Liver (tissue), 9 donors: ENCODE measurements around the gene CEACAM16. TPM values are rescaled to one million over a fixed set of nuclear protein-coding genes. Genes with fewer than 3 reads are reported as not detected.

Experiments
- DNase-seq: peaks from one replicate; pipeline ENCODE4 v3.0.0-alpha.2; 2017; ENCODE audit warnings: low spot score
- H3K27ac ChIP-seq, 2 donors: one replicate each; pipeline ENCODE4 v1.7.0; 2013; ENCODE audit warnings: inconsistent platforms in 2 of 2, low read length in 2 of 2, control low read depth in 1 of 2, low read depth in 1 of 2, mild to moderate bottlenecking in 1 of 2
- H3K27me3 ChIP-seq, 4 donors: one replicate each; pipeline versions ENCODE4 v1.6.1 to v1.7.0; 2013; ENCODE audit warnings: low read length in 3 of 4, inconsistent platforms in 1 of 4, mild to moderate bottlenecking in 1 of 4, moderate library complexity in 1 of 4; ENCODE audit not compliant: control insufficient read depth in 4 of 4, insufficient read depth in 4 of 4
- H3K36me3 ChIP-seq, 4 donors: one replicate each; pipeline versions ENCODE4 v1.6.1 to v1.7.0; 2013; ENCODE audit warnings: low read length in 3 of 4, mild to moderate bottlenecking in 3 of 4, low read depth in 1 of 4, moderate library complexity in 1 of 4; ENCODE audit not compliant: control insufficient read depth in 4 of 4, insufficient read depth in 3 of 4
- H3K4me1 ChIP-seq, 4 donors: one replicate each; pipeline versions ENCODE4 v1.6.1 to v1.7.0; 2013; ENCODE audit warnings: low read length in 3 of 4, mild to moderate bottlenecking in 3 of 4, moderate library complexity in 1 of 4; ENCODE audit not compliant: control insufficient read depth in 4 of 4, insufficient read depth in 4 of 4
- H3K4me3 ChIP-seq, 3 donors: one replicate each; pipeline versions ENCODE4 v1.6.1 to v1.7.0; 2013; ENCODE audit warnings: low read length in 3 of 3, control low read depth in 1 of 3, low read depth in 1 of 3, mild to moderate bottlenecking in 1 of 3
- H3K9ac ChIP-seq, 2 donors: one replicate each; pipeline ENCODE4 v1.7.0; 2013; ENCODE audit warnings: low read length in 2 of 2, mild to moderate bottlenecking in 2 of 2, moderate library complexity in 2 of 2, control low read depth in 1 of 2, low read depth in 1 of 2
- H3K9me3 ChIP-seq, 4 donors: one replicate each; pipeline versions ENCODE4 v1.6.1 to v1.7.0; 2013; ENCODE audit warnings: low read length in 3 of 4; ENCODE audit not compliant: control insufficient read depth in 4 of 4
- EGR1 ChIP-seq, 2 donors: IDR thresholded peaks; 2 replicates each; pipeline ENCODE4 v1.6.1; 2016 to 2018; ENCODE audit warnings: antibody characterized with exemption in 2 of 2, low read depth in 2 of 2
- FOXA1 ChIP-seq: IDR thresholded peaks from 2 replicates; pipeline ENCODE4 v1.6.1; 2016; ENCODE audit warnings: antibody characterized with exemption
- FOXA2 ChIP-seq: IDR thresholded peaks from 2 replicates; pipeline ENCODE4 v1.6.1; 2016; ENCODE audit warnings: antibody characterized with exemption
- GABPA ChIP-seq, 2 donors: IDR thresholded peaks in 1 of 2; conservative IDR thresholded peaks in 1 of 2; 2 replicates each; pipeline ENCODE4 v1.6.1; 2016; ENCODE audit warnings: antibody characterized with exemption in 2 of 2, mild to moderate bottlenecking in 1 of 2, moderate library complexity in 1 of 2
- HNF4A ChIP-seq, 2 donors: conservative IDR thresholded peaks; 2 replicates each; pipeline ENCODE4 v1.6.1; 2016; ENCODE audit warnings: antibody characterized with exemption in 2 of 2, mild to moderate bottlenecking in 2 of 2
- HNF4G ChIP-seq: IDR thresholded peaks from 2 replicates; pipeline ENCODE4 v1.6.1; 2016; ENCODE audit warnings: antibody characterized with exemption
- JUND ChIP-seq, 2 donors: IDR thresholded peaks; 2 replicates each; pipeline ENCODE4 v1.6.1; 2016; ENCODE audit warnings: antibody characterized with exemption in 2 of 2
- RAD21 ChIP-seq, 2 donors: IDR thresholded peaks; 2 replicates each; pipeline ENCODE4 v1.6.1; 2016; ENCODE audit warnings: antibody characterized with exemption in 2 of 2, mild to moderate bottlenecking in 2 of 2
- RXRA ChIP-seq, 2 donors: IDR thresholded peaks; 2 replicates each; pipeline ENCODE4 v1.6.1; 2017 to 2018; ENCODE audit warnings: antibody characterized with exemption in 2 of 2, mild to moderate bottlenecking in 1 of 2
- SP1 ChIP-seq: IDR thresholded peaks from 2 replicates; pipeline ENCODE4 v1.6.1; 2018; ENCODE audit warnings: antibody characterized with exemption, mild to moderate bottlenecking
- TAF1 ChIP-seq: conservative IDR thresholded peaks from 2 replicates; pipeline ENCODE4 v1.6.1; 2016; ENCODE audit warnings: antibody characterized with exemption, mild to moderate bottlenecking
- YY1 ChIP-seq: IDR thresholded peaks from 2 replicates; pipeline ENCODE4 v1.6.1; 2016; ENCODE audit warnings: antibody characterized with exemption, mild to moderate bottlenecking
- WGBS: extraction: QIAGEN DNeasy Blood & Tissue Kit; methylation state at CpG from one replicate; pipeline ENCODE4 v1.1.7; 2013; 5-methylcytosine and 5-hydroxymethylcytosine counted together
- polyA plus RNA-seq, 2 donors: library from polyadenylated mRNA; stranded (reverse) in 1 of 2; unstranded in 1 of 2; fragments of 200-250 nt in 1 of 2; fragments of >200 nt in 1 of 2; fragmentation: Nextera tagmentation in 1 of 2; extraction: Ambion mirVana in 1 of 2; gene quantifications; one replicate each; pipeline versions ENCODE4 v1.2.1 to v1.2.3, GENCODE V29; 2013 to 2015
- total RNA-seq, 2 donors: library from RNA; depleted of rRNA; stranded (reverse); fragments of >200 nt; gene quantifications; one replicate each; pipeline ENCODE4 v1.2.3, GENCODE V29; 2014
- TF ChIP-seq, protein P1 (sequence below): IDR thresholded peaks from 2 replicates; pipeline ENCODE4 v1.6.1; 2016; ENCODE audit warnings: antibody characterized with exemption
- TF ChIP-seq, protein P2 (sequence below): IDR thresholded peaks from 2 replicates; pipeline ENCODE4 v1.6.1; 2016; ENCODE audit warnings: antibody characterized with exemption, mild to moderate bottlenecking
- TF ChIP-seq, protein P3 (sequence below): IDR thresholded peaks from 2 replicates; pipeline ENCODE4 v1.6.1; 2016; ENCODE audit warnings: antibody characterized with exemption
- TF ChIP-seq, protein P4 (sequence below): IDR thresholded peaks from 2 replicates; pipeline ENCODE4 v1.6.1; 2016; ENCODE audit warnings: antibody characterized with exemption
- TF ChIP-seq, protein P5 (sequence below): fragments of 150-350 bp; IDR thresholded peaks from 2 replicates; pipeline ENCODE4 v1.5.1; 2017; ENCODE audit warnings: improper control_type of control experiment, low read depth, low read length; ENCODE audit not compliant: missing input control
- donor health status: healthy.
- donor health status: healthy.
- donor health status: healthy.
- donor health status: healthy.
- donor health status: healthy.

Gene CEACAM16
- total and polyA plus RNA-seq, 4 donors: 0.09 TPM; not detected in 3

DNA sequence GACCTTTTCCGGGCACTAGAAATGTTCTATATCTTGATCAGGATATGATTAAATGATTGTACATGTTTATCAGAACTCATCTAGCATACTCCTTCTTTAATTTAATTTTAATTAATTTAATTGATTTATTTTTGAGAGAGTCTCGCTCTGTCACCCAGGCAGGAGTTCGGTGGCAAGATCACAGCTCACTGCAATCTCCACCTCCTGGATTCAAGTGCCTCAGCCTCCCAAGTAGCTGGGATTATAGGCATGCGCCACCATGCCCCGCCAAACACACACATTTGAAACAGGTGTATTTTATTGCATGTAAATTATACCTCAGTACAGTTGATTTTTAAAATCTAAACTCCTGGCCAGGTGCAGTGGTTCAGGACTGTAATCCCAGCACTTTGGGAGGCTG is 32.1 kb downstream of the CEACAM16 start:
- WGBS: 88% methylated on average over 5 of the region's 5 CpGs
- no peak overlapping the region for H3K27ac ChIP-seq
- TF ChIP-seq, protein P1, sequence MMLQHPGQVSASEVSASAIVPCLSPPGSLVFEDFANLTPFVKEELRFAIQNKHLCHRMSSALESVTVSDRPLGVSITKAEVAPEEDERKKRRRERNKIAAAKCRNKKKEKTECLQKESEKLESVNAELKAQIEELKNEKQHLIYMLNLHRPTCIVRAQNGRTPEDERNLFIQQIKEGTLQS: no peak
- TF ChIP-seq JUND (IDR thresholded peaks at IDR 0.05) (no peak), RXRA (IDR thresholded peaks at IDR 0.05) (no peak), EGR1 (IDR thresholded peaks at IDR 0.05; ENCODE audit: low read depth in 2 of 2) (no peak), FOXA1 (no peak), YY1 (no peak), SP1 (no peak), TAF1 (no peak)
- TF ChIP-seq, protein P2, sequence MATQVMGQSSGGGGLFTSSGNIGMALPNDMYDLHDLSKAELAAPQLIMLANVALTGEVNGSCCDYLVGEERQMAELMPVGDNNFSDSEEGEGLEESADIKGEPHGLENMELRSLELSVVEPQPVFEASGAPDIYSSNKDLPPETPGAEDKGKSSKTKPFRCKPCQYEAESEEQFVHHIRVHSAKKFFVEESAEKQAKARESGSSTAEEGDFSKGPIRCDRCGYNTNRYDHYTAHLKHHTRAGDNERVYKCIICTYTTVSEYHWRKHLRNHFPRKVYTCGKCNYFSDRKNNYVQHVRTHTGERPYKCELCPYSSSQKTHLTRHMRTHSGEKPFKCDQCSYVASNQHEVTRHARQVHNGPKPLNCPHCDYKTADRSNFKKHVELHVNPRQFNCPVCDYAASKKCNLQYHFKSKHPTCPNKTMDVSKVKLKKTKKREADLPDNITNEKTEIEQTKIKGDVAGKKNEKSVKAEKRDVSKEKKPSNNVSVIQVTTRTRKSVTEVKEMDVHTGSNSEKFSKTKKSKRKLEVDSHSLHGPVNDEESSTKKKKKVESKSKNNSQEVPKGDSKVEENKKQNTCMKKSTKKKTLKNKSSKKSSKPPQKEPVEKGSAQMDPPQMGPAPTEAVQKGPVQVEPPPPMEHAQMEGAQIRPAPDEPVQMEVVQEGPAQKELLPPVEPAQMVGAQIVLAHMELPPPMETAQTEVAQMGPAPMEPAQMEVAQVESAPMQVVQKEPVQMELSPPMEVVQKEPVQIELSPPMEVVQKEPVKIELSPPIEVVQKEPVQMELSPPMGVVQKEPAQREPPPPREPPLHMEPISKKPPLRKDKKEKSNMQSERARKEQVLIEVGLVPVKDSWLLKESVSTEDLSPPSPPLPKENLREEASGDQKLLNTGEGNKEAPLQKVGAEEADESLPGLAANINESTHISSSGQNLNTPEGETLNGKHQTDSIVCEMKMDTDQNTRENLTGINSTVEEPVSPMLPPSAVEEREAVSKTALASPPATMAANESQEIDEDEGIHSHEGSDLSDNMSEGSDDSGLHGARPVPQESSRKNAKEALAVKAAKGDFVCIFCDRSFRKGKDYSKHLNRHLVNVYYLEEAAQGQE: no peak
- TF ChIP-seq, protein P3, sequence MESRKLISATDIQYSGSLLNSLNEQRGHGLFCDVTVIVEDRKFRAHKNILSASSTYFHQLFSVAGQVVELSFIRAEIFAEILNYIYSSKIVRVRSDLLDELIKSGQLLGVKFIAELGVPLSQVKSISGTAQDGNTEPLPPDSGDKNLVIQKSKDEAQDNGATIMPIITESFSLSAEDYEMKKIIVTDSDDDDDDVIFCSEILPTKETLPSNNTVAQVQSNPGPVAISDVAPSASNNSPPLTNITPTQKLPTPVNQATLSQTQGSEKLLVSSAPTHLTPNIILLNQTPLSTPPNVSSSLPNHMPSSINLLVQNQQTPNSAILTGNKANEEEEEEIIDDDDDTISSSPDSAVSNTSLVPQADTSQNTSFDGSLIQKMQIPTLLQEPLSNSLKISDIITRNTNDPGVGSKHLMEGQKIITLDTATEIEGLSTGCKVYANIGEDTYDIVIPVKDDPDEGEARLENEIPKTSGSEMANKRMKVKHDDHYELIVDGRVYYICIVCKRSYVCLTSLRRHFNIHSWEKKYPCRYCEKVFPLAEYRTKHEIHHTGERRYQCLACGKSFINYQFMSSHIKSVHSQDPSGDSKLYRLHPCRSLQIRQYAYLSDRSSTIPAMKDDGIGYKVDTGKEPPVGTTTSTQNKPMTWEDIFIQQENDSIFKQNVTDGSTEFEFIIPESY: no peak
- TF ChIP-seq, protein P4, sequence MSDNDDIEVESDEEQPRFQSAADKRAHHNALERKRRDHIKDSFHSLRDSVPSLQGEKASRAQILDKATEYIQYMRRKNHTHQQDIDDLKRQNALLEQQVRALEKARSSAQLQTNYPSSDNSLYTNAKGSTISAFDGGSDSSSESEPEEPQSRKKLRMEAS: no peak
- no peak overlapping the region for H3K4me3 ChIP-seq
- H3K4me1 ChIP-seq: peaks cover 2 to 15% (median 5%) of the 10 kb centered on the region in 4 donors
- H3K9ac ChIP-seq: no peak overlapping the region
- no peaks in the 10 kb centered on the region for H3K27me3 ChIP-seq
- DNase-seq: no peak
- H3K36me3 ChIP-seq: no peaks in the 10 kb centered on the region
- no peaks in the 10 kb centered on the region for H3K9me3 ChIP-seq

DNA sequence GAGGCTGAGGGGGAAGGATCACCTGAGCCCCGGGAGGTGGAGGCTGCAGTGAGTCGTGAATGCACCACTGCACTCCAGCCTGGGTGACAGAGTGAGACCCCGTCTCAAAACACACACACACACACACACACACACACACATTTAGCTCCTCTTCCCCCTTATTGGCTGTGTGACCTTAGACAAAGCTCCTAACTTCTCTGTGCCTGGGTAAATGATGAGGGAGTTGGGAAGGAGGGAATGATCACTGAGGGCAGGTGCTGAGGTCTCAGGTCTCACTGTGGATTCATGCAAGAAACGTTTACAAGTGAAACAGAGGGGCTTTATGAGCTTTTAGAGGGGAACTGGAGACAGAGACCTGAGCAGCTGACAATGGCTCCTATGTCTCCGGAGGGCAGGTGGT is 32.7 kb downstream of the CEACAM16 start:
- no peaks in the 10 kb centered on the region for H3K27me3 ChIP-seq
- no peak overlapping the region for H3K9ac ChIP-seq
- no peaks in the 10 kb centered on the region for H3K9me3 ChIP-seq
- DNase-seq: no peak
- H3K27ac ChIP-seq: no peak overlapping the region
- 85% methylated on average over 5 of the region's 5 CpGs for WGBS
- H3K4me3 ChIP-seq: no peak overlapping the region
- no peaks in the 10 kb centered on the region for H3K36me3 ChIP-seq
- H3K4me1 ChIP-seq: peaks cover 2 to 17% (median 7%) of the 10 kb centered on the region in 4 donors
- no peak for TF ChIP-seq HNF4A (conservative IDR thresholded peaks at IDR 0.05)
- TF ChIP-seq, protein P5, sequence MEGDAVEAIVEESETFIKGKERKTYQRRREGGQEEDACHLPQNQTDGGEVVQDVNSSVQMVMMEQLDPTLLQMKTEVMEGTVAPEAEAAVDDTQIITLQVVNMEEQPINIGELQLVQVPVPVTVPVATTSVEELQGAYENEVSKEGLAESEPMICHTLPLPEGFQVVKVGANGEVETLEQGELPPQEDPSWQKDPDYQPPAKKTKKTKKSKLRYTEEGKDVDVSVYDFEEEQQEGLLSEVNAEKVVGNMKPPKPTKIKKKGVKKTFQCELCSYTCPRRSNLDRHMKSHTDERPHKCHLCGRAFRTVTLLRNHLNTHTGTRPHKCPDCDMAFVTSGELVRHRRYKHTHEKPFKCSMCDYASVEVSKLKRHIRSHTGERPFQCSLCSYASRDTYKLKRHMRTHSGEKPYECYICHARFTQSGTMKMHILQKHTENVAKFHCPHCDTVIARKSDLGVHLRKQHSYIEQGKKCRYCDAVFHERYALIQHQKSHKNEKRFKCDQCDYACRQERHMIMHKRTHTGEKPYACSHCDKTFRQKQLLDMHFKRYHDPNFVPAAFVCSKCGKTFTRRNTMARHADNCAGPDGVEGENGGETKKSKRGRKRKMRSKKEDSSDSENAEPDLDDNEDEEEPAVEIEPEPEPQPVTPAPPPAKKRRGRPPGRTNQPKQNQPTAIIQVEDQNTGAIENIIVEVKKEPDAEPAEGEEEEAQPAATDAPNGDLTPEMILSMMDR: no peak
- no peak for TF ChIP-seq YY1
- no peak for TF ChIP-seq RAD21 (IDR thresholded peaks at IDR 0.05)
- no peak for TF ChIP-seq SP1
- TF ChIP-seq, protein P1: no peak
- TF ChIP-seq, protein P3: no peak
- TF ChIP-seq GABPA (IDR thresholded peaks at IDR 0.05 in 1 of 2, conservative IDR thresholded peaks at IDR 0.05 in 1 of 2): no peak
- TF ChIP-seq TAF1: no peak
- TF ChIP-seq, protein P2: no peak
- TF ChIP-seq, protein P4: no peak
- TF ChIP-seq JUND (IDR thresholded peaks at IDR 0.05): no peak
- TF ChIP-seq FOXA2: no peak
- TF ChIP-seq EGR1 (IDR thresholded peaks at IDR 0.05; ENCODE audit: low read depth in 2 of 2): no peak
- no peak for TF ChIP-seq FOXA1
- no peak for TF ChIP-seq HNF4G
